ENCODE results near the gene PLCB4. TPM values are rescaled to one million over a fixed set of nuclear protein-coding genes. Genes with fewer than 3 reads are reported as not detected.

PLCB4 gene
- polyA plus RNA-seq, 1 experiment: 8.8 TPM

DNA sequence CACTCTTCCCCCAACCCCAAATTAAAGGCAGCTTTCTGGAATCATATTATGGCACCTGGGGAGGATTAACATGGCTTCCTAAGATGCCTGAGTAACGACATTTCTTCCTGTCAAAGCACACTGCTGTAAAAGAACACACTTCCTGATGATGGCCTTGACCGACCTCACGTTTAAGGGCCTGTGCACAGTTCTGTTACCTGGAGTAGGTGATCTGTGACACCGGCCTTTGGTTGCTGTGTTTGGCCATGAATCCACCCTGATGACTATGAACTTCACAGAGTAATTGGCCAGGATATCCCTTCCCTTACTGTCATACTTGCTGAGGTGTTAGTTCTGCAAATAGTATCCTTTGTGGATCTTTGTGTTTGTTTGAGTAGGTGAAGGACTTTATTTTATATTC, 45.8 kb downstream of the PLCB4 start:
- Histone ChIP-seq H3K4me3 (ENCODE audit: low read depth, low read length) (no peak overlapping the region), H3K27me3 (ENCODE audit: control insufficient read depth, insufficient read depth, low read length) (no peaks in the 10 kb centered on the region), H3K36me3 (ENCODE audit: control insufficient read depth, insufficient read depth, low read length) (no peaks in the 10 kb centered on the region)
- ChIA-PET CTCF (no interaction called here), POLR2A (no interaction called here)
- no peak for DNase-seq (ENCODE audit: low read depth)
- no peak for TF ChIP-seq CTCF (IDR thresholded peaks at IDR 0.05; ENCODE audit: insufficient read depth, low read depth, low read length)

DNA sequence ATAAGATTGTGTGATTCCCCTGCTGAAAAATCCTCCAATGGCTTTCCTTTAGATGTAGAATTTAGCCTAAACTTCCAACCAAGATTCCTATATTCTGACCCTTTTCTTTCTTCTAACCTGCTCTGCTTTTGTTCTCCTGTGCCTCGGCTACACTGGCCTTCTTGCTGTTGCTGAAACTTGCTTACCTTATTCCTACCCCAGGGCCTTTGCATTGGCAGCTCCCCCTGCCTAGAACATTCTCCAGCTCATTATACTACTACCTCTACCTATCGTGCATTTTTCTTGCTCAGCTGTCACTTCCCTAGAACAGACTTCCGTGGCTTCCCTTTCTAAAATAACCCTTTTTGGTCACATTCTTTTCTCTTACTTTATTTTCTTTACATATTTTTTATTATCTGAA, 48.7 kb downstream of the PLCB4 start:
- ChIA-PET POLR2A (no interaction called here), CTCF (interaction anchor here (1.3 kb wide), 1 partner anchor 13 kb away, joined by 4 read pairs; no protein-coding TSS in a partner anchor)
- Histone ChIP-seq H3K27me3 (ENCODE audit: control insufficient read depth, insufficient read depth, low read length) (no peaks in the 10 kb centered on the region), H3K4me3 (ENCODE audit: low read depth, low read length) (no peak overlapping the region), H3K36me3 (ENCODE audit: control insufficient read depth, insufficient read depth, low read length) (no peaks in the 10 kb centered on the region)
- no peak for DNase-seq (ENCODE audit: low read depth)
- TF ChIP-seq CTCF (IDR thresholded peaks at IDR 0.05; ENCODE audit: insufficient read depth, low read depth, low read length): no peak

DNA sequence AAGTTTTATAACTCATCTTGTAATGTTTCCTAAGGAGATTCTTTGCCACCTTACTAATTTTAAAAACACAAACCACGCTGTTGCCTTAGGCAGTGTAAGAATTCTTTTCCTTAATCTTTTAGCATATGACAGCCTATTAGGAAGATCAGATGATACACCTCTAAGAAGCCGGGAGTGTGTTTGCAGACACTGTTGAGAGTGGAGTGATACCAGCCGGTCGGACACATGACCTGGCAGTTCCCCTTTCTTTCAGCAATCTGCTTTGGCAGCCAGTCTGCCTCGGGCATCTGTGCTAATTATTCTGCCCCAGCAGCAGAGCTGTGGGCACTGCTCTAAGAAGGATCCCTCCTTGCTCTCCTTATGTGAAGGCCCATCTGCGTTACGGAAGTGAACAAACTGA, 50.9 kb downstream of the PLCB4 start:
- CTCF ChIA-PET: no interaction called here
- no peak for DNase-seq (ENCODE audit: low read depth)
- no peaks in the 10 kb centered on the region for H3K27me3 ChIP-seq (ENCODE audit: control insufficient read depth, insufficient read depth, low read length)
- H3K36me3 ChIP-seq (ENCODE audit: control insufficient read depth, insufficient read depth, low read length): no peaks in the 10 kb centered on the region
- H3K4me3 ChIP-seq (ENCODE audit: low read depth, low read length): no peak overlapping the region
- TF ChIP-seq CTCF (IDR thresholded peaks at IDR 0.05; ENCODE audit: insufficient read depth, low read depth, low read length): no peak
- POLR2A ChIA-PET: no interaction called here

DNA sequence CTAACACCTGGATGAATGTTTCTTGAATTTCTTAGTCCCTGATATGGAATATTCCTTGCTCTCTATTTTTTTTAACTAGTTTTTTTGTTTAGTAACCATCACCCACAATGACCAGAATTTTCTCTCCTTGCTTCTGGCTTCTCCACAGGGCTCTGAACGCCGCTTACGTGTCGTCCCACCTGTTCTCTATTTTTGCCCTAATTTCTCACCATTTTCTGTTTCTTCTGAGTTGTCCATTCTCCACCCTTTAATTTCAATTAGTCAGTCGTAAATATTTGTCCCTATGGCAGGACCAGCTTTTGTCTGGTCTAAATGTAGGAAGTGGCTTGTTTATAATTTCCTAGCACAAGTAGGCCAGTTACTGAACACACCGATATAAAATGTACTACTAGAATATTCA, 52.3 kb downstream of the PLCB4 start:
- no peaks in the 10 kb centered on the region for H3K36me3 ChIP-seq (ENCODE audit: control insufficient read depth, insufficient read depth, low read length)
- CTCF ChIA-PET: interaction anchor here (1.0 kb wide), 1 partner anchor 11 kb away, joined by 3 read pairs; no protein-coding TSS in a partner anchor

DNA sequence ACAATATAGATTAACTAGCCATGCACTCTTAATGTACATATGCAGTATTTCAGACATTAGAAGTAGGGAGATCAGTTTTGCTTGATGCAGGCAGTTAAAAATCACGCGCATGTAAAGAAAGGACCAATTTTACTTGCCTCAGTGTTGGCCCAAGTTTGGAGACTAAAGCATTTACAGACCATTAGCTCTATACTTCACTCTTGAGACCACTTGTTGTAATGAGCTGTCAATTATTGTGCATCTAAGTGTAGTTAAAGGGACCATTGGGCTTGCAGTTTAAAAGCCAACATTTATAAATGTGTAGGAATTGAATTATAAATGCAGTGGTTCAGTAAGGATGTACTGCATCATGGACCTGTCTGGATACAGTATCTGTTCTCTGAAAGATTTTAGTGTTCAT, 53.7 kb downstream of the PLCB4 start:
- no peak for TF ChIP-seq CTCF (IDR thresholded peaks at IDR 0.05; ENCODE audit: insufficient read depth, low read depth, low read length)
- POLR2A ChIA-PET: no interaction called here
- no peak for DNase-seq (ENCODE audit: low read depth)
- H3K27me3 ChIP-seq (ENCODE audit: control insufficient read depth, insufficient read depth, low read length): no peaks in the 10 kb centered on the region
- H3K36me3 ChIP-seq (ENCODE audit: control insufficient read depth, insufficient read depth, low read length): no peaks in the 10 kb centered on the region
- CTCF ChIA-PET: no interaction called here
- H3K4me3 ChIP-seq (ENCODE audit: low read depth, low read length): no peak overlapping the region

More for the DNA sequence above, 52.3 kb downstream of the PLCB4 start:
- POLR2A ChIA-PET: no interaction called here
- no peak for DNase-seq (ENCODE audit: low read depth)
- no peak for TF ChIP-seq CTCF (IDR thresholded peaks at IDR 0.05; ENCODE audit: insufficient read depth, low read depth, low read length)
- H3K4me3 ChIP-seq (ENCODE audit: low read depth, low read length): no peak overlapping the region
- no peaks in the 10 kb centered on the region for H3K27me3 ChIP-seq (ENCODE audit: control insufficient read depth, insufficient read depth, low read length)

Data from BJ (cell line).